ENCODE measurements around the gene GPC6.
"Not testable (repeated sequence)": the region's sequence is repeated elsewhere in the genome, so short reads cannot be mapped to it uniquely, and the experiment has no call there.

Gene GPC6

GRCh38 chr13:93270769-93271742 lies 44.4 kb downstream of the GPC6 start:
- DNase-seq: peak; percentile 30

GRCh38 chr13:93279982-93280381 lies 53.4 kb downstream of the GPC6 start:
- DNase-seq: no peak

GRCh38 chr13:93280688-93281087 lies 54.1 kb downstream of the GPC6 start:
- DNase-seq: no peak

GRCh38 chr13:93283255-93283654 lies 56.6 kb downstream of the GPC6 start:
- DNase-seq: no peak

- no peak for DNase-seq
Measured at GRCh38 chr13:93284064-93284463, 57.5 kb downstream of the GPC6 start.

- no peak for DNase-seq
Measured at GRCh38 chr13:93286047-93286446, 59.4 kb downstream of the GPC6 start.

- no peak for DNase-seq
Measured at GRCh38 chr13:93289053-93289452, 62.4 kb downstream of the GPC6 start.

GRCh38 chr13:93289842-93290241 lies 63.2 kb downstream of the GPC6 start:
- no peak for DNase-seq

- DNase-seq: no peak
Measured at GRCh38 chr13:93290503-93290902, 63.9 kb downstream of the GPC6 start.

GRCh38 chr13:93292366-93292765 lies 65.8 kb downstream of the GPC6 start:
- no peak for DNase-seq

- DNase-seq: no peak
Measured at GRCh38 chr13:93293710-93294109, 67.1 kb downstream of the GPC6 start.

GRCh38 chr13:93296584-93296983 lies 70.0 kb downstream of the GPC6 start:
- DNase-seq: no peak

- no peak for DNase-seq
Measured at GRCh38 chr13:93298713-93299112, 72.1 kb downstream of the GPC6 start.

- no peak for DNase-seq
Measured at GRCh38 chr13:93304134-93304533, 77.5 kb downstream of the GPC6 start.

- no peak for DNase-seq
Measured at GRCh38 chr13:93304868-93305613, 78.4 kb downstream of the GPC6 start.

GRCh38 chr13:93305886-93306285 lies 79.3 kb downstream of the GPC6 start:
- DNase-seq: no peak

- DNase-seq: no peak
Measured at GRCh38 chr13:93307136-93307535, 80.5 kb downstream of the GPC6 start.

- no peak for DNase-seq
Measured at GRCh38 chr13:93307651-93308050, 81.0 kb downstream of the GPC6 start.

GRCh38 chr13:93309886-93310523 lies 83.4 kb downstream of the GPC6 start:
- no peak for DNase-seq

GRCh38 chr13:93316841-93317240 lies 90.2 kb downstream of the GPC6 start:
- DNase-seq: no peak

GRCh38 chr13:93318534-93319254 lies 92.1 kb downstream of the GPC6 start:
- DNase-seq: no peak

- no peak for DNase-seq
Measured at GRCh38 chr13:93320942-93321341, 94.3 kb downstream of the GPC6 start.

- not testable (repeated sequence) for DNase-seq
Measured at GRCh38 chr13:93323880-93324279, 97.3 kb downstream of the GPC6 start.
